Liver (tissue), 9 donors: ENCODE measurements around the gene PSME3IP1. TPM values are rescaled to one million over a fixed set of nuclear protein-coding genes. Genes with fewer than 3 reads are reported as not detected.

Experiments
- DNase-seq: peaks from one replicate; pipeline ENCODE4 v3.0.0-alpha.2; 2017; ENCODE audit warnings: low spot score
- H3K27ac ChIP-seq, 2 donors: one replicate each; pipeline ENCODE4 v1.7.0; 2013; ENCODE audit warnings: inconsistent platforms in 2 of 2, low read length in 2 of 2, control low read depth in 1 of 2, low read depth in 1 of 2, mild to moderate bottlenecking in 1 of 2
- H3K27me3 ChIP-seq, 4 donors: one replicate each; pipeline versions ENCODE4 v1.6.1 to v1.7.0; 2013; ENCODE audit warnings: low read length in 3 of 4, inconsistent platforms in 1 of 4, mild to moderate bottlenecking in 1 of 4, moderate library complexity in 1 of 4; ENCODE audit not compliant: control insufficient read depth in 4 of 4, insufficient read depth in 4 of 4
- H3K36me3 ChIP-seq, 4 donors: one replicate each; pipeline versions ENCODE4 v1.6.1 to v1.7.0; 2013; ENCODE audit warnings: low read length in 3 of 4, mild to moderate bottlenecking in 3 of 4, low read depth in 1 of 4, moderate library complexity in 1 of 4; ENCODE audit not compliant: control insufficient read depth in 4 of 4, insufficient read depth in 3 of 4
- H3K4me1 ChIP-seq, 4 donors: one replicate each; pipeline versions ENCODE4 v1.6.1 to v1.7.0; 2013; ENCODE audit warnings: low read length in 3 of 4, mild to moderate bottlenecking in 3 of 4, moderate library complexity in 1 of 4; ENCODE audit not compliant: control insufficient read depth in 4 of 4, insufficient read depth in 4 of 4
- H3K4me3 ChIP-seq, 3 donors: one replicate each; pipeline versions ENCODE4 v1.6.1 to v1.7.0; 2013; ENCODE audit warnings: low read length in 3 of 3, control low read depth in 1 of 3, low read depth in 1 of 3, mild to moderate bottlenecking in 1 of 3
- H3K9ac ChIP-seq, 2 donors: one replicate each; pipeline ENCODE4 v1.7.0; 2013; ENCODE audit warnings: low read length in 2 of 2, mild to moderate bottlenecking in 2 of 2, moderate library complexity in 2 of 2, control low read depth in 1 of 2, low read depth in 1 of 2
- H3K9me3 ChIP-seq, 4 donors: one replicate each; pipeline versions ENCODE4 v1.6.1 to v1.7.0; 2013; ENCODE audit warnings: low read length in 3 of 4; ENCODE audit not compliant: control insufficient read depth in 4 of 4
- ATF3 ChIP-seq: IDR thresholded peaks from 2 replicates; pipeline ENCODE4 v1.6.1; 2016; ENCODE audit warnings: antibody characterized with exemption
- CTCF ChIP-seq: fragments of 150-350 bp; IDR thresholded peaks from 2 replicates; pipeline ENCODE4 v1.5.1; 2017; ENCODE audit warnings: improper control_type of control experiment, low read depth, low read length; ENCODE audit not compliant: missing input control
- EGR1 ChIP-seq, 2 donors: IDR thresholded peaks; 2 replicates each; pipeline ENCODE4 v1.6.1; 2016 to 2018; ENCODE audit warnings: antibody characterized with exemption in 2 of 2, low read depth in 2 of 2
- FOXA1 ChIP-seq: IDR thresholded peaks from 2 replicates; pipeline ENCODE4 v1.6.1; 2016; ENCODE audit warnings: antibody characterized with exemption
- FOXA2 ChIP-seq: IDR thresholded peaks from 2 replicates; pipeline ENCODE4 v1.6.1; 2016; ENCODE audit warnings: antibody characterized with exemption
- GABPA ChIP-seq, 2 donors: IDR thresholded peaks in 1 of 2; conservative IDR thresholded peaks in 1 of 2; 2 replicates each; pipeline ENCODE4 v1.6.1; 2016; ENCODE audit warnings: antibody characterized with exemption in 2 of 2, mild to moderate bottlenecking in 1 of 2, moderate library complexity in 1 of 2
- HNF4A ChIP-seq, 2 donors: conservative IDR thresholded peaks; 2 replicates each; pipeline ENCODE4 v1.6.1; 2016; ENCODE audit warnings: antibody characterized with exemption in 2 of 2, mild to moderate bottlenecking in 2 of 2
- HNF4G ChIP-seq: IDR thresholded peaks from 2 replicates; pipeline ENCODE4 v1.6.1; 2016; ENCODE audit warnings: antibody characterized with exemption
- JUND ChIP-seq, 2 donors: IDR thresholded peaks; 2 replicates each; pipeline ENCODE4 v1.6.1; 2016; ENCODE audit warnings: antibody characterized with exemption in 2 of 2
- MAX ChIP-seq: IDR thresholded peaks from 2 replicates; pipeline ENCODE4 v1.6.1; 2016; ENCODE audit warnings: antibody characterized with exemption
- NR2F2 ChIP-seq: IDR thresholded peaks from 2 replicates; pipeline ENCODE4 v1.6.1; 2016; ENCODE audit warnings: antibody characterized with exemption
- RAD21 ChIP-seq, 2 donors: IDR thresholded peaks; 2 replicates each; pipeline ENCODE4 v1.6.1; 2016; ENCODE audit warnings: antibody characterized with exemption in 2 of 2, mild to moderate bottlenecking in 2 of 2
- REST ChIP-seq: IDR thresholded peaks from 2 replicates; pipeline ENCODE4 v1.6.1; 2016; ENCODE audit warnings: antibody characterized with exemption, mild to moderate bottlenecking
- RXRA ChIP-seq, 2 donors: IDR thresholded peaks; 2 replicates each; pipeline ENCODE4 v1.6.1; 2017 to 2018; ENCODE audit warnings: antibody characterized with exemption in 2 of 2, mild to moderate bottlenecking in 1 of 2
- SP1 ChIP-seq: IDR thresholded peaks from 2 replicates; pipeline ENCODE4 v1.6.1; 2018; ENCODE audit warnings: antibody characterized with exemption, mild to moderate bottlenecking
- TAF1 ChIP-seq: conservative IDR thresholded peaks from 2 replicates; pipeline ENCODE4 v1.6.1; 2016; ENCODE audit warnings: antibody characterized with exemption, mild to moderate bottlenecking
- YY1 ChIP-seq: IDR thresholded peaks from 2 replicates; pipeline ENCODE4 v1.6.1; 2016; ENCODE audit warnings: antibody characterized with exemption, mild to moderate bottlenecking
- ZBTB33 ChIP-seq: IDR thresholded peaks from 2 replicates; pipeline ENCODE4 v1.6.1; 2016; ENCODE audit warnings: antibody characterized with exemption
- WGBS: extraction: QIAGEN DNeasy Blood & Tissue Kit; methylation state at CpG from one replicate; pipeline ENCODE4 v1.1.7; 2013; 5-methylcytosine and 5-hydroxymethylcytosine counted together
- polyA plus RNA-seq, 2 donors: library from polyadenylated mRNA; stranded (reverse) in 1 of 2; unstranded in 1 of 2; fragments of 200-250 nt in 1 of 2; fragments of >200 nt in 1 of 2; fragmentation: Nextera tagmentation in 1 of 2; extraction: Ambion mirVana in 1 of 2; gene quantifications; one replicate each; pipeline versions ENCODE4 v1.2.1 to v1.2.3, GENCODE V29; 2013 to 2015
- total RNA-seq, 2 donors: library from RNA; depleted of rRNA; stranded (reverse); fragments of >200 nt; gene quantifications; one replicate each; pipeline ENCODE4 v1.2.3, GENCODE V29; 2014
- donor health status: healthy.
- donor health status: healthy.
- donor health status: healthy.
- donor health status: healthy.
- donor health status: healthy.

Gene PSME3IP1
- total and polyA plus RNA-seq, 4 donors = 25.0 to 34.7 (median 25.8) TPM

DNA sequence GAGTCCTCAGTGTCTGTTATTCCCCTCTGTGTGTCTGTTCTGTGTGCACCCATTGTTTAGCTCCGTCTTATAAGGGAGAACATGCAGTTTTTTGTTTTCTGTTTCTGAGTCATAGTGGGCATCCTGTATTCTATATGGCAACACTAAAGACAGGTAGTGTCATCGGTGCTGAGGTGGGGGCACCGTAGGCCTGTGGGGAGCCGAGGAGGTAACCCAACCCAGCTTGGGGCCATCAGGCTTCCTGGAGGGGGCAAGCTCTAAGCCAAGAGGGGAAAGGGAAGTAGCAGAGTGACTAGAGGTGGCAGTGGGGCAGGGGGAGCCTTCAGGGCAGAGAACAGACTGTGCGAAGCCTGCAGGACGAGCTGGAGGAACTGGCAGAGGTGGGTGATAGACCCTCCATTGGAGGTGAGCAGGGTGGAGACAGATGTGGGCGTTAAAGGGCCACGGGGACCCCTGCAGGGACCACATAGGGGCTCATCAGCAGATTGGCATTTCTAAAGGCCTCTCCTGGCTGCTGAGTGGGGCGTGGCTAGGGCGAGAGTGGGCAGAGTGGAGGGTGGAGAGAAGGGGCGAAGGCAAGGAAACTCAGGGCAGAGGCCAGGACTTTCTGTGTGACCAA, 57.0 kb downstream of the PSME3IP1 start:
- Histone ChIP-seq H3K9ac (no peak overlapping the region), H3K36me3 (no peaks in the 10 kb centered on the region), H3K27ac (no peak overlapping the region), H3K4me1 (no peaks in the 10 kb centered on the region), H3K4me3 (no peak overlapping the region), H3K9me3 (no peaks in the 10 kb centered on the region), H3K27me3 (no peaks in the 10 kb centered on the region)
- TF ChIP-seq HNF4A (conservative IDR thresholded peaks at IDR 0.05) = no peak
- TF ChIP-seq REST = no peak
- no peak for TF ChIP-seq NR2F2
- no peak for TF ChIP-seq GABPA (IDR thresholded peaks at IDR 0.05 in 1 of 2, conservative IDR thresholded peaks at IDR 0.05 in 1 of 2)
- no peak for TF ChIP-seq ZBTB33
- 86% methylated on average over 11 of the region's 11 CpGs for WGBS
- DNase-seq = no peak

DNA sequence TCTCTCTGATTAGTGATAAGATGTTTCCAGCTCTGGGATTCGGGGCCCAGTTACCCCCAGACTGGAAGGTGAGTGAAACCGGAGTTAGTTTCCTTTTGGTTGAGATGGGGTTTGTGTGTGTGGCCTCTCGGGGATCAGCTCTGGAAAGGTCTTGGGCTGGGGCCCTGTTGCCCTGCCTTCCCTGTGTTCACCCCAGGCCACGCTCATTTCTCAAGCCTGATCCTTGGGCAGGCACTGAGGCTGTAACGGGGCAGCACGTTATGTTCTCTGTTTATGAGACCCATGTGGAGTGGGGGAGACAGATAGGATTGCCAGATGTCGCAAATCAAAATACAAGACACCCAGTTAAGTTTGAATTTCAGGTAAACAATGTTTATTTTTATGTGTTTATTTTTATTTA, 58.0 kb downstream of the PSME3IP1 start:
- no peak for DNase-seq
- 97% methylated on average over 7 of the region's 7 CpGs for WGBS
- Histone ChIP-seq H3K9ac (no peak overlapping the region), H3K27me3 (no peaks in the 10 kb centered on the region), H3K27ac (no peak overlapping the region), H3K36me3 (no peaks in the 10 kb centered on the region), H3K4me1 (no peaks in the 10 kb centered on the region), H3K4me3 (no peak overlapping the region), H3K9me3 (no peaks in the 10 kb centered on the region)
- no peak for TF ChIP-seq NR2F2
- TF ChIP-seq SP1 = no peak
- no peak for TF ChIP-seq RXRA (IDR thresholded peaks at IDR 0.05)
- TF ChIP-seq HNF4A (conservative IDR thresholded peaks at IDR 0.05) = no peak
- no peak for TF ChIP-seq YY1
- TF ChIP-seq MAX = no peak
- no peak for TF ChIP-seq HNF4G
- TF ChIP-seq FOXA2 = no peak
- TF ChIP-seq EGR1 (IDR thresholded peaks at IDR 0.05; ENCODE audit: low read depth in 2 of 2) = no peak
- TF ChIP-seq RAD21 (IDR thresholded peaks at IDR 0.05) = no peak
- no peak for TF ChIP-seq FOXA1
- TF ChIP-seq TAF1 = no peak
- TF ChIP-seq CTCF = no peak
- TF ChIP-seq JUND (IDR thresholded peaks at IDR 0.05) = no peak
- TF ChIP-seq REST = no peak
- TF ChIP-seq GABPA (IDR thresholded peaks at IDR 0.05 in 1 of 2, conservative IDR thresholded peaks at IDR 0.05 in 1 of 2) = no peak
- TF ChIP-seq ATF3 = no peak
- TF ChIP-seq ZBTB33 = no peak
